ENCODE measurements around the gene GET4.

DNA sequence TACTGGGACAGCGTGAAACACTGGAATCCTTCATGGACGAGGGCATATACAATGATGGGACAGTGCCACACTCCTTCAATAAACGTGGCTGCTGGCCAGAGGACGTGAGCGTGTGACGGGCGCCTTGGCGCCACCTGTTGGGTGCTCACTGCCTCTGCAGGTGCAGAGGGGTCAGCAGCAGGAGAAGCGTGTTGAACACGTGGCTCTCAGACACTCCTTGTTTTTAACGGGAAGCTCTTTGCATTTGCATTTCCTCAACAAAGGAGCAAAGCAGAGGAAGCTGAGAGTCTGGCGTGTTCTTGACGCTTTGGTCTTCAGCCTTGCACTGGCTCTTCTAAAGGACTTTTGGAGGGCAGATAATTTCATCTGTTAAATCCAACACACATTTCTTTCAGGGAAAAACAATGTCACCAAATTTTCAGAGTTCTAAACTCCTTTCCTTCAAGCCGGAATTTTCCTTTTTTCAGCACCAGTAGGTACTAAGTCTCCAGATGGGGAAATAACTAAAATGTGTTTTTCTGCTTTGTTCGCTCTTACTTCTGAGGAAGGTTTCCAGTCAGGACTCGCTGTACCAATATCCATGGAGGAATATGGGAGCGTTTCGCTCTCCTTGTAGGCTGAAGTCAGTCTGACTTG is 2.9 kb upstream of the GET4 start:
- no peak for TF ChIP-seq TCF7L2 (IDR thresholded peaks at IDR 0.05; ENCODE audit: borderline replicate concordance, extremely low read depth, insufficient read depth, insufficient read length)
- TF ChIP-seq CTCF (IDR thresholded peaks at IDR 0.05 in 2 of 3, conservative IDR thresholded peaks at IDR 0.05 in 1 of 3; ENCODE audit: borderline replicate concordance in 1 of 3, insufficient read depth in 1 of 3, low read depth in 2 of 3, low read length in 2 of 3) = peak in 2 of 3 experiments; percentile 96 to 99; a peak in 4 of 6 replicates
- TF ChIP-seq SP1 (IDR thresholded peaks at IDR 0.05; ENCODE audit: low read depth) = no peak
- TF ChIP-seq CEBPB (IDR thresholded peaks at IDR 0.05; ENCODE audit: low read depth) = no peak
- TF ChIP-seq RAD21 (IDR thresholded peaks at IDR 0.05; ENCODE audit: low read depth) = no peak
- no peak for TF ChIP-seq EGR1 (IDR thresholded peaks at IDR 0.05; ENCODE audit: low read depth)
- no peak for TF ChIP-seq ZBTB33 (IDR thresholded peaks at IDR 0.05; ENCODE audit: extremely low read depth, insufficient replicate concordance, low read length)
- no peak for TF ChIP-seq EZH2 (IDR thresholded peaks at IDR 0.05)
- TF ChIP-seq YY1 (IDR thresholded peaks at IDR 0.05; ENCODE audit: extremely low read depth, insufficient replicate concordance, low read depth, low read length) = peak; percentile 49
- TF ChIP-seq FOSL1 (IDR thresholded peaks at IDR 0.05; ENCODE audit: low read depth) = no peak
